ENCODE results near the gene CD320. TPM values are rescaled to one million over a fixed set of nuclear protein-coding genes. Genes with fewer than 3 reads are reported as not detected.

CD320 gene
- total and polyA plus RNA-seq, 2 of the 8 experiments (the other 6 are each of a cell fraction or from before 2014, with no cell fraction given): 80.4 to 157 TPM

DNA sequence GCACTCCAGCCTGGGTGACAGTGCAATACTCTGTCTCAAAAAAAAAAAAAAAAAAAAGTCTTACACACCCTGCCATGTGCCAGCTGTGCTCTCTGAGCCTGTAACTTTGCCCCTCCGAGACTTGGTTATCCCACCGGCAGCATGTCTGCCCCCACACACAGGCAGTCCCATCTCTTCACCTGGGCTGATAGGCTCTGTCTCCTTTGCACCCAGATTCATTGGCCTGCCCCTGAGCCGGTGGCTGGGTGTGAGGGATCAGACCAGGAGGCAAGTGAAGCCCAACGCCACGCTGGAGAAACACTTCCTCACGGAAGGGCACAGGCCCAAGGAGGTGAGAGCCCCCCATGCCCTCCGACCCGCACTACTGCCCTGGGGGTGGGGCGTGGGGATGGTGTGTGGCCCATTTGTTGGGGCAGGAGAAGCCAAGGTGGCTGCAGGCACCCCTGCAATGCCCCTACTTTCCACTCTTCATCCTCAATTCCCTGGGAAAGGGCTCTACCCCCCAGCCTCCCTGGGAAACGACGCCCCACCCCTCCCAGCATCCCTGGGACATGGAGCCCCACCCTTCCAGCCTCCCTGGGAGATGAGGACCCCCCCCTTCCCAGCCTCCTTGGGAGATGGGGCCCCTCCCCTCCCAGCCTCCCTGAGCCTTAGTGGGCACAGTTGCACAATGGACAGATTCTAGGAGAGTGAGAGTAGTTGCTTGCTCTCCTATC lies 53.7 kb downstream of the CD320 start (continued):
- TF ChIP-seq, protein P1, sequence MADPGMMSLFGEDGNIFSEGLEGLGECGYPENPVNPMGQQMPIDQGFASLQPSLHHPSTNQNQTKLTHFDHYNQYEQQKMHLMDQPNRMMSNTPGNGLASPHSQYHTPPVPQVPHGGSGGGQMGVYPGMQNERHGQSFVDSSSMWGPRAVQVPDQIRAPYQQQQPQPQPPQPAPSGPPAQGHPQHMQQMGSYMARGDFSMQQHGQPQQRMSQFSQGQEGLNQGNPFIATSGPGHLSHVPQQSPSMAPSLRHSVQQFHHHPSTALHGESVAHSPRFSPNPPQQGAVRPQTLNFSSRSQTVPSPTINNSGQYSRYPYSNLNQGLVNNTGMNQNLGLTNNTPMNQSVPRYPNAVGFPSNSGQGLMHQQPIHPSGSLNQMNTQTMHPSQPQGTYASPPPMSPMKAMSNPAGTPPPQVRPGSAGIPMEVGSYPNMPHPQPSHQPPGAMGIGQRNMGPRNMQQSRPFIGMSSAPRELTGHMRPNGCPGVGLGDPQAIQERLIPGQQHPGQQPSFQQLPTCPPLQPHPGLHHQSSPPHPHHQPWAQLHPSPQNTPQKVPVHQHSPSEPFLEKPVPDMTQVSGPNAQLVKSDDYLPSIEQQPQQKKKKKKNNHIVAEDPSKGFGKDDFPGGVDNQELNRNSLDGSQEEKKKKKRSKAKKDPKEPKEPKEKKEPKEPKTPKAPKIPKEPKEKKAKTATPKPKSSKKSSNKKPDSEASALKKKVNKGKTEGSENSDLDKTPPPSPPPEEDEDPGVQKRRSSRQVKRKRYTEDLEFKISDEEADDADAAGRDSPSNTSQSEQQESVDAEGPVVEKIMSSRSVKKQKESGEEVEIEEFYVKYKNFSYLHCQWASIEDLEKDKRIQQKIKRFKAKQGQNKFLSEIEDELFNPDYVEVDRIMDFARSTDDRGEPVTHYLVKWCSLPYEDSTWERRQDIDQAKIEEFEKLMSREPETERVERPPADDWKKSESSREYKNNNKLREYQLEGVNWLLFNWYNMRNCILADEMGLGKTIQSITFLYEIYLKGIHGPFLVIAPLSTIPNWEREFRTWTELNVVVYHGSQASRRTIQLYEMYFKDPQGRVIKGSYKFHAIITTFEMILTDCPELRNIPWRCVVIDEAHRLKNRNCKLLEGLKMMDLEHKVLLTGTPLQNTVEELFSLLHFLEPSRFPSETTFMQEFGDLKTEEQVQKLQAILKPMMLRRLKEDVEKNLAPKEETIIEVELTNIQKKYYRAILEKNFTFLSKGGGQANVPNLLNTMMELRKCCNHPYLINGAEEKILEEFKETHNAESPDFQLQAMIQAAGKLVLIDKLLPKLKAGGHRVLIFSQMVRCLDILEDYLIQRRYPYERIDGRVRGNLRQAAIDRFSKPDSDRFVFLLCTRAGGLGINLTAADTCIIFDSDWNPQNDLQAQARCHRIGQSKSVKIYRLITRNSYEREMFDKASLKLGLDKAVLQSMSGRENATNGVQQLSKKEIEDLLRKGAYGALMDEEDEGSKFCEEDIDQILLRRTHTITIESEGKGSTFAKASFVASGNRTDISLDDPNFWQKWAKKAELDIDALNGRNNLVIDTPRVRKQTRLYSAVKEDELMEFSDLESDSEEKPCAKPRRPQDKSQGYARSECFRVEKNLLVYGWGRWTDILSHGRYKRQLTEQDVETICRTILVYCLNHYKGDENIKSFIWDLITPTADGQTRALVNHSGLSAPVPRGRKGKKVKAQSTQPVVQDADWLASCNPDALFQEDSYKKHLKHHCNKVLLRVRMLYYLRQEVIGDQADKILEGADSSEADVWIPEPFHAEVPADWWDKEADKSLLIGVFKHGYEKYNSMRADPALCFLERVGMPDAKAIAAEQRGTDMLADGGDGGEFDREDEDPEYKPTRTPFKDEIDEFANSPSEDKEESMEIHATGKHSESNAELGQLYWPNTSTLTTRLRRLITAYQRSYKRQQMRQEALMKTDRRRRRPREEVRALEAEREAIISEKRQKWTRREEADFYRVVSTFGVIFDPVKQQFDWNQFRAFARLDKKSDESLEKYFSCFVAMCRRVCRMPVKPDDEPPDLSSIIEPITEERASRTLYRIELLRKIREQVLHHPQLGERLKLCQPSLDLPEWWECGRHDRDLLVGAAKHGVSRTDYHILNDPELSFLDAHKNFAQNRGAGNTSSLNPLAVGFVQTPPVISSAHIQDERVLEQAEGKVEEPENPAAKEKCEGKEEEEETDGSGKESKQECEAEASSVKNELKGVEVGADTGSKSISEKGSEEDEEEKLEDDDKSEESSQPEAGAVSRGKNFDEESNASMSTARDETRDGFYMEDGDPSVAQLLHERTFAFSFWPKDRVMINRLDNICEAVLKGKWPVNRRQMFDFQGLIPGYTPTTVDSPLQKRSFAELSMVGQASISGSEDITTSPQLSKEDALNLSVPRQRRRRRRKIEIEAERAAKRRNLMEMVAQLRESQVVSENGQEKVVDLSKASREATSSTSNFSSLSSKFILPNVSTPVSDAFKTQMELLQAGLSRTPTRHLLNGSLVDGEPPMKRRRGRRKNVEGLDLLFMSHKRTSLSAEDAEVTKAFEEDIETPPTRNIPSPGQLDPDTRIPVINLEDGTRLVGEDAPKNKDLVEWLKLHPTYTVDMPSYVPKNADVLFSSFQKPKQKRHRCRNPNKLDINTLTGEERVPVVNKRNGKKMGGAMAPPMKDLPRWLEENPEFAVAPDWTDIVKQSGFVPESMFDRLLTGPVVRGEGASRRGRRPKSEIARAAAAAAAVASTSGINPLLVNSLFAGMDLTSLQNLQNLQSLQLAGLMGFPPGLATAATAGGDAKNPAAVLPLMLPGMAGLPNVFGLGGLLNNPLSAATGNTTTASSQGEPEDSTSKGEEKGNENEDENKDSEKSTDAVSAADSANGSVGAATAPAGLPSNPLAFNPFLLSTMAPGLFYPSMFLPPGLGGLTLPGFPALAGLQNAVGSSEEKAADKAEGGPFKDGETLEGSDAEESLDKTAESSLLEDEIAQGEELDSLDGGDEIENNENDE (IDR thresholded peaks at IDR 0.05; ENCODE audit: insufficient replicate concordance, low read length): no peak

Measured in H1 (cell line).